Measurements from ENCODE around the gene TREML2.
"Not testable (repeated sequence)": the region's sequence is repeated elsewhere in the genome, so short reads cannot be mapped to it uniquely, and the experiment has no call there.

The TREML2 gene

DNA sequence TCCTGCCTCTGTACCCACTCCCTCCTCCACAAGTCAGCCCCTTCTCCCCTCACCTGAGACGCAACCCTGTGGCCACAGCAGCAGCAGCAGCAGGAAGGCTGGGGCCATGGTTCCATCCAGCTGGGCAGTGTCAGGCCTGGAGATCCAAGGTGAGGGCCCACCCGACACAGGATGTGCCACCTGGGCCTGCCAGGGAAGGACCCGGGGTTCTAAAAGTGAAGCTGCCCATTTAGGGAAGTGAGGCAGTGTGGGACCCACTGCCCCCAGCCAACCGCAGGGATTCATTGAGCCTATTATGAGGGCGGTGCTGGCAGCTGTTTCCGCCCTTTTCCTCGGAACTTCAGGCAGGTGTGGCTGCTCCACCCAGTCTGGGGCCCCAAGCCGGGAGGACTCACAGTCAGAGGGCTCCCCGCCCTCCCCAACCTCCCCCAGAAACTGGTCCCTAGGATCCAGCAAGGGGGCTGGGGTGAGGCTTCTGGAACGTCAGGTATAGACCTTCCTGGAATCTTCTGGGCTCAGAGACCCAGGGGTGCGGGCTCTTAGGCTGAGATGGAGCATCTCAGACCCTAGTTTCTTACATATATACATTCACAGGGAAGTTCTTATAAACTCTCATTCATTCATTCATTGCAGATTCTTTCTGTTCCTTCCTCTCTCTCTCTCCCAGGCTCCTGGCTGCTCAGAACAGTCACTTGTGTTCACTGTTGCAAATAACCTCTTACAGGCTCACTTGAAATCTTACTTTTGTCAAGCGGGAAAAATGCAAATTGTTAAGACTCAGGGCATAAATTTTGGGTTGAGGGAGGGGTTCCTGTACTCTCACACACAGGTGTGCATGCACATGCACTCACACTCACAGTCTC lies at the start of gene TREML2:
Gene TREML2, minus strand, starts transcription at position 249 of the 863 bp plus-strand sequence. Its CDS starts 141 bp downstream, at position 108.
- DNase-seq (ENCODE audit: low read depth) = no peak

DNA sequence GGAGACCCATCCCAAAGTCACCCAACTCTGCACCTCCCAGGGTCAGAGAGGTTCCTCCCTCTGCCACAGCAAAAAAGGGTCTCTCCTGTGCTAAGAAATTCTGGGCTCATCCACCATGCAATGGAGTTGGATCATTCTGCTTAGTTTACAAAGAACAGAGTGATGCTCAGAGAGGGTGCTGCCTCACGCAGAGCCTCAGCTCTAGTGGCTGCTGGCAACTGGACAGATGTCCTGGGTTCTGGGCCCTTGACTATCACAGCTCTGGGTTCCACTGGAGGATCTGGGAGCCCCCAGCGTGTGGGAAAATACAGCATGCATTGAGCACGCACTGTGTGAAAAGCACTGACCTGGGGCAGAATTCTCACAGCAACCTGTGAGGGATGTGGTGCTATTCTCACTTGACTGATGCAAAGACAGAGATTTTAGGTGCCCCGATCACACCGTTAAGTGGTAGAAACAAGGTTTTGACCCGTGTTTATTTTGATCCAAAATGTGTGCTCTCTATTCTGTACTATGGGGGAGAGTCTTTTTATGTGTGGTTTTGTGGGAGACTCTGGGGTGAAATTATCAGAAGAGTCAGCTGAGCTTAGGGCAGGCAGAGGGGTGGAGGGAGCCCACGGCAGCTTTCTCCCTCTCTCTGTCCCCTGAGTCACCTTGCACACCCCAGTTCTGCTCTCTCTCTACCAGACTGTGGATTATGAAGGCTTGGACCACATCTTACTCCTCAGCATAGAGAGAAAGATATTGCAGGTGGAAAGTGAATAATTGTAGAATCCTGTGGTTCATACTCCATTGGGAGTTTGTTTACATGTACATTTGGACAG lies 47.1 kb upstream of the TREML2 start:
- no peak for DNase-seq (ENCODE audit: low read depth)

DNA sequence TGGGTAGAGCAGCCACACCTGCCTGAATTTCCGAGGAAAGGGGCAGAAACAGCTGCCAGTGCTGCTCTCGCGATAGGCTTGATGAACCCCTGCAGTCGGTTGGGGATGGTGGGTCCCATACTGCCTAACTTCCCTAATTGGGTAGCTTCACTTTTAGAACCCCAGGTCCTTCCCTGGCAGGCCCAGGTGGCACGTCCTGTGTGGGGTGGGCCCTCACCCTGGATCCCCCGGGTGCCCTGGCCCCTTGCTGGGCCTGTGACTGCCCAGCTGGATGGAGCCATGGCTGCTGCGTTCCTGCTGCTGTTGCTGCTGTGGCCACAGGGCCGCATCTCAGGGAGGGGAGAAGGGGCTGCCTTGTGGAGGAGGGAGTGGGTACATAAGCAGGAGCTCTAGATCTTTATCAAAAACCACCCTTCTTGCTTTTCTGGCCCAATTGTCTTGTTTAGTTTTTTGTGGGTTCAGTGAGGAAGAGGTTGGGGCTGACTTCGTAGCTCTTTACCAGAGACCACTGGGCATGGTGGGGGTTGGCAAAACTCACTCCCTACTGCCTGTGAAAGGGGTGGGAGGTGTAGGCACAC lies 46.4 kb upstream of the TREML2 start:
- no peak for DNase-seq (ENCODE audit: low read depth)

- not testable (repeated sequence) for DNase-seq (ENCODE audit: low read depth)
Observed at GRCh38 chr6:41246529-41246928, 45.6 kb upstream of the TREML2 start.

GRCh38 chr6:41239467-41240159 lies 38.7 kb upstream of the TREML2 start:
- DNase-seq (ENCODE audit: low read depth) = no peak

DNA sequence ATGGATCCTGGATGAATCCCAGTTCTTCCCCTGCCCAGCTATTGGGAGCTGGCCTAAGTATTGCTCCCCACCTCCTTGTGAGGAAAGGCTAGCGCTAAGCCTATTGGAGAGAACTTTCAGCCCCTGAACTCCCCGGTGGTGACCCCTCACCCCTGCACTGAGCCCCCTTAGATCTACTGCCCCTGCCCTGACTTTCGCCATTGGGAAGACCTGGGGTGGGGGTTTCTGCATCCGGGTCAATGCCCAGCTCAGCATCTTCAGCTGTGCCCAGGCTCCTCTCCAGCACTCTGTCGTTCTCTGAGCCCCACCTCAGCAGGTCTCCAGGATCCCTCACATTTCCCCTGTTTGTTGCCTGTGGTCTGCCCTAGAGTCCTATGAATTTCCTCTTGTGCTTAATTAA lies 36.2 kb upstream of the TREML2 start:
- no peak for DNase-seq (ENCODE audit: low read depth)

- DNase-seq (ENCODE audit: low read depth) = no peak
Observed at GRCh38 chr6:41236276-41236675, 35.3 kb upstream of the TREML2 start.

DNA sequence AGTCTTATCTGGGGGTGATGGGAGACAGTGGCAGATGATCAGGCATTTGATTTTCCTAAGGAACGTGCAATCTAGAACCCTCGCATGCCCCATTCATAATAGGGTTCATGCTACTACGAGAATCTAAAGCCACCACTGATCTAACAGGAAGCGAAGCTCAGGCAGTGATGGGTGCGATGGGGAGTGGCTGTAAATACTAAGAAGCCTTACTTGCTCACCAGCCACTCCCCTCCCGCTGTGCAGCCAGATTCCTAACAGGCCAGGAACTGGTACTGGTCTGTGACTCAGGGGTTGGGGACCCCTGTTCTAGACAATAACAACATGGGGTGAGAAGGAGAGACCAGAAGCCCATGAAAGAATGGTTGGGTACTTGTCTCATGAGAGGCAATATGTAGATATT lies 31.7 kb upstream of the TREML2 start:
- DNase-seq (ENCODE audit: low read depth) = no peak

- DNase-seq (ENCODE audit: low read depth) = no peak
Observed at GRCh38 chr6:41231246-41231645, 30.3 kb upstream of the TREML2 start.

- DNase-seq (ENCODE audit: low read depth) = no peak
Observed at GRCh38 chr6:41229721-41230120, 28.8 kb upstream of the TREML2 start.

GRCh38 chr6:41228616-41229015 lies 27.7 kb upstream of the TREML2 start:
- no peak for DNase-seq (ENCODE audit: low read depth)

DNA sequence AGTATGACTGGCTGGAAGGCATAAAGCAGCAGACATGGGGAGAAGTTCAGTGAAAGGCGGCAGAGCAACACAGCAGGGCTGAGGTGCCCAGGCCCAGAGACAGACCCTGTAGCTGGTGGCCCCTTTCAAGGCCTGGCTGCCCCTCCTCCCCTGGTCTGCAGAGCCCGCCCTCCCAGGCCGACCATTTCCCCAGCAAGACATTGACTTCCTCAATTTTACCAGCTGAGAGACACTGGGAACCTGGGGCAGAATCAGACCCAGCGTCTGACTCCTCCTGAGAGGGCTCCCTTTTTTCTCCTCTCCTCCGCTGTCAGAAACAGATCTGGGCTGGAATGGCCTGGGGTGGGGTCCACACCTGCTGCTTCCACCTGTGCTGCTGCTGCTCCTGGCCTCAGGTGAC lies 27.1 kb upstream of the TREML2 start, which contains the start of gene TREML4:
Gene TREML4, plus strand, starts transcription at position 254 of the 400 bp plus-strand sequence. Its CDS starts 79 bp downstream, at position 333.
- no peak for DNase-seq (ENCODE audit: low read depth)

DNA sequence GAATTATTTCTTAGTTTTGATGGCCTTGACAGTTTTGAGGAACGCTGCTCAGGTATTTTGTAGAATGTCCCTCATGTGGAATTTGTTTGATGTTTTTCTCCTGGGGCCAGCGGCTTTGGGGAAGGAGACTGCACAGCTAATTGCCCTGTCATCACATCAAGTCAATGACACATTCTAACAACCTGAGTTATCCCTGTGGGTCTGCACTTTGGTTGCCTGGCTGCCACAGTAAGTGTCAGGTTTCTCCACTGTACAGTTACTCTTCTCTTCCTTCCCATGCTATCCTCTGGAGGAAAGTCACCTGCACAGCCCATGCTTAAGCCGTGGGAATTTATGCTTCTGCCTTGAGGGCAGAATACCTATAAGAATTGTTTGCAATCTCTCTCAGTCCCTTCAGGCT lies 25.8 kb upstream of the TREML2 start:
- no peak for DNase-seq (ENCODE audit: low read depth)

DNA sequence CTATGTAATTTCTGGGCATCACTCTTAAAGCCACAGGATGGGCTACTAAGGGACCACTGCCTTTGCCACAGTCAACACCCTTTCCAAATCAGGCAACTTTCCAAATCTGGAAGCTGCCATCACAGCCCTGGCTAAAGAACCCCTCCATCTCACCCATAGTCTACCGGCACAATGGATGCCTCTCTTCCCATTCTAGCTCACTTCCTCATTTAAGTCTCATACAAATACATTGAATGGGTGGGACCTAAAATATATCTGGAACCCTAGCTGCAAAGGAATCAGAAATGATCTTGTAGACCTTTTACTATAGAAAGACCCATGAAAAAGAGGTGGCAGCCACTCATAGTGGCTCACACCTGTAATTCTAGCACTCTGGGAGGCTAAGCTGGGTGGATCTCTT lies 23.9 kb upstream of the TREML2 start:
- DNase-seq (ENCODE audit: low read depth) = no peak

GRCh38 chr6:41222513-41222912 lies 21.6 kb upstream of the TREML2 start:
- DNase-seq (ENCODE audit: low read depth) = no peak

DNA sequence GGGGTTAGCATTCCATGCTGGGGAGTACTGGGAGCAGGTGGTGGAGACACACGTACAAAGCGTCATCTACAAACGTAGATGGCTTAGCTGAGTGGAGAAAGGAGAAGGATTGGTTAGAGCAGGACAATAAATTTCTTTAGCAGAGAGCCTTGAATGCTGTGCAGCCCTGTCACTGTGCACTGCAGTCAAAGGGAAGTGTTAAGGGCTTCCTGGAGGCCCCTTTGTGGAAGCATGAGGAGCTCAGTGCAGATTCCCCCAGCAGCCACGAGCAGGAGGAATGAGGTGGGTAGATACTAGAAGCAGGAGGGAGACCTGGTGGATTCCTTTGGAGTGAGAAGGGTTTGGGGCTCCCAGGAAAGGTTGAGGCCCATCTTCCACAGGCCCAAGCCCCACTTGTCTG lies 21.1 kb upstream of the TREML2 start:
- DNase-seq (ENCODE audit: low read depth) = no peak

- no peak for DNase-seq (ENCODE audit: low read depth)
Observed at GRCh38 chr6:41216616-41217015, 15.7 kb upstream of the TREML2 start.

- DNase-seq (ENCODE audit: low read depth) = no peak
Observed at GRCh38 chr6:41215777-41216176, 14.8 kb upstream of the TREML2 start.

DNA sequence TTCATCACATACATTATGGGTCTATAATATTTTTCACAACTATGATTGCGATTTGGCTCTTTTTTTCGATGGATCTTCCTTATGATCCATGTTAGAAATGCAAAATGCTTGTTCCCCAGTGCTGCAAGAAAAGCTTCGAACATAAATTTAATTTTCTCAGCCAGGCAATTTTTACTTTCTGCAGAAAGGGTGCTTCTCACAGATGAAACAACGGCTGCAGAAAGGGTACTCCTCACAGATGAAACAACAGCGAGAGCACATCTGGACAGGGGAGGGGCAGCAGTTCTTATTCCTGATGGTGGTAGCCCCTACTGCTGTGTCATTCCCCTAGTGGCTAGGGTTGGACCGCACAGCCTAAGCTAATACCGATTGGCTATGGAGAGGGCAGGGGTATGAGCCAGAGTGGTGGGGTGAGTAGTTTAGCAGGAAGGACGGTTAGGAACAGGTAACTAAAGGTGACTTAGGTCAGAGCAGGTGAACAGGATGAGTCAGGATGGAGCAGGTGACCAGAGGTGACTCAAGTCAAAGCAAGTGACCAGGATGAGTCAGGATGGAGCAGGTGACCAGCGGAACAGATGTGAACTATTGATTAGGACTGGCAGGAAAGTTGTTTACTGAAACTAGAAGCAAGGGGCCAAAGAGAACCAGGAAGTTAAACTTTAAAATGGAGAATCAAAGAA lies 13.8 kb upstream of the TREML2 start:
- no peak for DNase-seq (ENCODE audit: low read depth)

GRCh38 chr6:41209547-41210320 lies 8.8 kb upstream of the TREML2 start:
- no peak for DNase-seq (ENCODE audit: low read depth)
